Articular chondrocyte of knee joint (primary cell): ENCODE measurements around the gene NXPE3. TPM values are rescaled to one million over a fixed set of nuclear protein-coding genes. Genes with fewer than 3 reads are reported as not detected.

ENCODE experiments used
- total RNA-seq: library from RNA; depleted of rRNA; stranded (reverse); fragments of >200 nt; gene quantifications from 2 replicates; pipeline ENCODE4 v1.2.3, GENCODE V29; 2012

The NXPE3 gene
- 15.2 and 17.1 TPM in 2 replicates for total RNA-seq

GRCh38 chr3:101779047-101779821, at the start of gene NXPE3:
NXPE3 (plus strand) TSS chr3:101779211; CDS start chr3:101785597, 6,386 bp downstream.

GRCh38 chr3:101848754-101849713, 70.0 kb downstream of the NXPE3 start, which contains the start of gene NFKBIZ:
NFKBIZ (plus strand) TSS chr3:101849514; CDS start chr3:101849629, 115 bp downstream.

Other genes starting within 250 kb of the NXPE3 start
- 29.9 and 32.4 TPM in 2 replicates for gene TRMT10C, start 217.3 kb upstream of the NXPE3 start, total RNA-seq
- 145 and 159 TPM in 2 replicates for gene PCNP, start 205.0 kb upstream of the NXPE3 start, total RNA-seq
- gene ZBTB11, start 102.1 kb upstream of the NXPE3 start, total RNA-seq: 27.8 and 29.6 TPM in 2 replicates
- gene RPL24, start 92.5 kb upstream of the NXPE3 start, total RNA-seq: 1,881 and 1,932 TPM in 2 replicates
- gene CEP97, start 54.6 kb upstream of the NXPE3 start, total RNA-seq: 15.9 and 24.2 TPM in 2 replicates
- 46.9 and 127 TPM in 2 replicates for gene NFKBIZ, start 70.3 kb downstream of the NXPE3 start, total RNA-seq